ENCODE results near the gene RAB44.

RAB44 gene

GRCh38 chr6:36668591-36668990 lies 29.0 kb upstream of the RAB44 start:
- no peak for DNase-seq

- no peak for DNase-seq
These were observed 28.6 kb upstream of the RAB44 start for GRCh38 chr6:36669002-36669401.

- no peak for DNase-seq
These were observed 27.4 kb upstream of the RAB44 start for GRCh38 chr6:36670271-36670670.

- DNase-seq = no peak
These were observed 25.8 kb upstream of the RAB44 start for GRCh38 chr6:36671687-36672375.

- DNase-seq = no peak
These were observed 23.7 kb upstream of the RAB44 start for GRCh38 chr6:36673882-36674281.

GRCh38 chr6:36674942-36675341 lies 22.7 kb upstream of the RAB44 start:
- no peak for DNase-seq

GRCh38 chr6:36676141-36677058 lies 21.2 kb upstream of the RAB44 start:
- no peak for DNase-seq

- no peak for DNase-seq
These were observed 20.4 kb upstream of the RAB44 start for GRCh38 chr6:36677059-36677749.

GRCh38 chr6:36677753-36678487 lies 19.7 kb upstream of the RAB44 start:
- DNase-seq = no peak

- peak; percentile 69 for DNase-seq
These were observed 19.1 kb upstream of the RAB44 start, which contains the start of gene CDKN1A for GRCh38 chr6:36678488-36679042. TSS of gene CDKN1A (plus strand) at chr6:36678714. CDS start at chr6:36684102, 5,388 bp downstream.

- no peak for DNase-seq
These were observed 18.4 kb upstream of the RAB44 start for GRCh38 chr6:36679043-36679833.

- DNase-seq = peak; percentile 77
These were observed 15.1 kb upstream of the RAB44 start for GRCh38 chr6:36682328-36683144.

- no peak for DNase-seq
These were observed 14.4 kb upstream of the RAB44 start for GRCh38 chr6:36683145-36683655.

GRCh38 chr6:36683656-36684446 lies 13.8 kb upstream of the RAB44 start:
- no peak for DNase-seq

- DNase-seq = no peak
These were observed 13.2 kb upstream of the RAB44 start for GRCh38 chr6:36684447-36684812.

GRCh38 chr6:36685166-36685924 lies 12.3 kb upstream of the RAB44 start:
- DNase-seq = no peak

GRCh38 chr6:36685926-36686667 lies 11.5 kb upstream of the RAB44 start:
- no peak for DNase-seq
